Measurements from ENCODE around the gene SKAP1.
A peak's percentile ranks its signal among the peaks of the same experiment; 100 is the strongest.

SKAP1 gene

GRCh38 chr17:48259694-48260291 is 170.2 kb downstream of the SKAP1 start:
- no peak for DNase-seq (ENCODE audit: extremely low read depth, insufficient read length)
- TF ChIP-seq CTCF (IDR thresholded peaks at IDR 0.05; ENCODE audit: insufficient read depth, low read length, poor library complexity, severe bottlenecking): peak; percentile 55
- no peaks in the 10 kb centered on the region for H3K36me3 ChIP-seq (ENCODE audit: control insufficient read depth, insufficient read depth, low read length)
- no peak overlapping the region for H3K4me3 ChIP-seq (replicated peaks; ENCODE audit: low read depth, low read length)
- no peaks in the 10 kb centered on the region for H3K27me3 ChIP-seq (replicated peaks; ENCODE audit: control insufficient read depth, insufficient read depth, low read length)

GRCh38 chr17:48258331-48258730 is 171.7 kb downstream of the SKAP1 start:
- H3K27me3 ChIP-seq (replicated peaks; ENCODE audit: control insufficient read depth, insufficient read depth, low read length): no peaks in the 10 kb centered on the region
- no peaks in the 10 kb centered on the region for H3K36me3 ChIP-seq (ENCODE audit: control insufficient read depth, insufficient read depth, low read length)
- TF ChIP-seq CTCF (IDR thresholded peaks at IDR 0.05; ENCODE audit: insufficient read depth, low read length, poor library complexity, severe bottlenecking): no peak
- DNase-seq (ENCODE audit: extremely low read depth, insufficient read length): no peak
- no peak overlapping the region for H3K4me3 ChIP-seq (replicated peaks; ENCODE audit: low read depth, low read length)

- TF ChIP-seq CTCF (IDR thresholded peaks at IDR 0.05; ENCODE audit: insufficient read depth, low read length, poor library complexity, severe bottlenecking): no peak
- Histone ChIP-seq H3K36me3 (ENCODE audit: control insufficient read depth, insufficient read depth, low read length) (no peaks in the 10 kb centered on the region), H3K4me3 (replicated peaks; ENCODE audit: low read depth, low read length) (no peak overlapping the region), H3K27me3 (replicated peaks; ENCODE audit: control insufficient read depth, insufficient read depth, low read length) (no peaks in the 10 kb centered on the region)
- DNase-seq (ENCODE audit: extremely low read depth, insufficient read length): no peak
These were observed 174.3 kb downstream of the SKAP1 start for GRCh38 chr17:48255759-48256158.

GRCh38 chr17:48254896-48255295 is 175.1 kb downstream of the SKAP1 start:
- H3K4me3 ChIP-seq (replicated peaks; ENCODE audit: low read depth, low read length): no peak overlapping the region
- DNase-seq (ENCODE audit: extremely low read depth, insufficient read length): no peak
- TF ChIP-seq CTCF (IDR thresholded peaks at IDR 0.05; ENCODE audit: insufficient read depth, low read length, poor library complexity, severe bottlenecking): no peak
- H3K27me3 ChIP-seq (replicated peaks; ENCODE audit: control insufficient read depth, insufficient read depth, low read length): no peaks in the 10 kb centered on the region
- no peaks in the 10 kb centered on the region for H3K36me3 ChIP-seq (ENCODE audit: control insufficient read depth, insufficient read depth, low read length)

GRCh38 chr17:48253975-48254374 is 176.0 kb downstream of the SKAP1 start:
- DNase-seq (ENCODE audit: extremely low read depth, insufficient read length): no peak
- TF ChIP-seq CTCF (IDR thresholded peaks at IDR 0.05; ENCODE audit: insufficient read depth, low read length, poor library complexity, severe bottlenecking): no peak
- H3K36me3 ChIP-seq (ENCODE audit: control insufficient read depth, insufficient read depth, low read length): no peaks in the 10 kb centered on the region
- no peaks in the 10 kb centered on the region for H3K27me3 ChIP-seq (replicated peaks; ENCODE audit: control insufficient read depth, insufficient read depth, low read length)
- no peak overlapping the region for H3K4me3 ChIP-seq (replicated peaks; ENCODE audit: low read depth, low read length)

GRCh38 chr17:48251950-48252349 is 178.1 kb downstream of the SKAP1 start:
- H3K4me3 ChIP-seq (replicated peaks; ENCODE audit: low read depth, low read length): no peak overlapping the region
- no peak for DNase-seq (ENCODE audit: extremely low read depth, insufficient read length)
- no peak for TF ChIP-seq CTCF (IDR thresholded peaks at IDR 0.05; ENCODE audit: insufficient read depth, low read length, poor library complexity, severe bottlenecking)
- H3K27me3 ChIP-seq (replicated peaks; ENCODE audit: control insufficient read depth, insufficient read depth, low read length): no peaks in the 10 kb centered on the region
- no peaks in the 10 kb centered on the region for H3K36me3 ChIP-seq (ENCODE audit: control insufficient read depth, insufficient read depth, low read length)
